GM18499 (cell line): Measurements from ENCODE around the gene PIP4K2A.
"Not testable (repeated sequence)": the region's sequence is repeated elsewhere in the genome, so short reads cannot be mapped to it uniquely, and the experiment has no call there.

ENCODE experiments used
- ATAC-seq: cut with Tn5 transposase; IDR thresholded peaks from one replicate; pipeline ENCODE4 v1.9.1; 2021; ENCODE audit warnings: moderate number of reproducible peaks; ENCODE audit not compliant: insufficient read depth, unreplicated experiment

The PIP4K2A gene

GRCh38 chr10:22539579-22540298, 174.6 kb downstream of the PIP4K2A start:
- no peak for ATAC-seq

GRCh38 chr10:22537810-22538209, 176.6 kb downstream of the PIP4K2A start:
- no peak for ATAC-seq

- ATAC-seq, result no peak
Observed at GRCh38 chr10:22536620-22537019, 177.8 kb downstream of the PIP4K2A start.

GRCh38 chr10:22534849-22535604, 179.4 kb downstream of the PIP4K2A start:
- ATAC-seq, result no peak

GRCh38 chr10:22531441-22531840, 182.9 kb downstream of the PIP4K2A start:
- no peak for ATAC-seq

GRCh38 chr10:22531008-22531407, 183.4 kb downstream of the PIP4K2A start:
- ATAC-seq, result no peak

- ATAC-seq, result no peak
Observed at GRCh38 chr10:22527520-22527919, 186.9 kb downstream of the PIP4K2A start.

- not testable (repeated sequence) for ATAC-seq
Observed at GRCh38 chr10:22524333-22524732, 190.0 kb downstream of the PIP4K2A start.

GRCh38 chr10:22520645-22521044, 193.7 kb downstream of the PIP4K2A start:
- not testable (repeated sequence) for ATAC-seq

- no peak for ATAC-seq
Observed at GRCh38 chr10:22518167-22518724, 196.1 kb downstream of the PIP4K2A start.

GRCh38 chr10:22515009-22515408, 199.4 kb downstream of the PIP4K2A start:
- ATAC-seq, result no peak

- not testable (repeated sequence) for ATAC-seq
Observed at GRCh38 chr10:22514414-22514758, 200.0 kb downstream of the PIP4K2A start.

GRCh38 chr10:22513483-22514413, 200.6 kb downstream of the PIP4K2A start:
- ATAC-seq, result not testable (repeated sequence)

GRCh38 chr10:22512015-22512414, 202.4 kb downstream of the PIP4K2A start:
- ATAC-seq, result not testable (repeated sequence)

- ATAC-seq, result not testable (repeated sequence)
Observed at GRCh38 chr10:22508214-22508613, 206.2 kb downstream of the PIP4K2A start.

GRCh38 chr10:22505911-22506685, 208.3 kb downstream of the PIP4K2A start:
- no peak for ATAC-seq

- no peak for ATAC-seq
Observed at GRCh38 chr10:22504766-22505165, 209.6 kb downstream of the PIP4K2A start.

- no peak for ATAC-seq
Observed at GRCh38 chr10:22503315-22504088, 210.9 kb downstream of the PIP4K2A start.

GRCh38 chr10:22501863-22502262, 212.5 kb downstream of the PIP4K2A start:
- no peak for ATAC-seq
